ENCODE measurements around the gene EN1.

Gene EN1

DNA sequence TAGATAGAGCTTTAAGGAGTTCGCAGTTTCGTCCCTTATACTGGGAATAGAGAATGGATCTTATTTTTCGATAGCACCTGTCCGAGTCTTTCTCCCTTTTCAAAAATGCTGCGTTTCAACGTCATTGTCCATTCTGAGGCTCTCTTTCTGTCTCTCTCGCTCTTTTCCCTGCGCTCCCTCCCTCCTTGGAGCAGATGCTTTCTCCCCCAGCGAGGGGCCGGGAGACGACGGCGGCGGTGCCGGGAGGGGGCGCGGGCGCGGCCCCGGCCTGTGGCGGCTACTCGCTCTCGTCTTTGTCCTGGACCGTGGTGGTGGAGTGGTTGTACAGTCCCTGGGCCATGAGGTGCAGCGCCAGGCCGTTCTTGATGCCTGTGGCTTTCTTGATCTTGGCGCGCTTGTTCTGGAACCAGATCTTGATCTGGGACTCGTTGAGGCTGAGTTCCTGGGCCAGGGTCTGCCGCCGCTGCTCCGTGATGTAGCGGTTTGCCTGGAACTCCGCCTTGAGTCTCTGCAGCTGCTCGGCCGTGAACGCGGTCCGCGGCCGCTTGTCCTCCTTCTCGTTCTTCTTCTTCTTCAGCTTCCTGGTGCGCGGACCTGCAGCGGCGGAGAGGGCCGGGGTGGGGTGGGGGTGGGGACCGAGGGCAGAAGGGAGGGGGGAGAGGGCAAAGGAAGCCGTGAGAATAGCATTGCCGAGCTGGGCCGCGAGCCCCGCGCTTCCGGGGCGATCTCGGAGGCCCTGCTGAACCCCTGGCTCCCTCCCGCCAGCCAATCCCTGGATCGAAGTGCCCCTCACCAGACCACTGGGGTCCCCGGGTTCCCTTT is 4.6 kb downstream of the EN1 start:
- DNase-seq (ENCODE audit: low read depth): no peak

DNA sequence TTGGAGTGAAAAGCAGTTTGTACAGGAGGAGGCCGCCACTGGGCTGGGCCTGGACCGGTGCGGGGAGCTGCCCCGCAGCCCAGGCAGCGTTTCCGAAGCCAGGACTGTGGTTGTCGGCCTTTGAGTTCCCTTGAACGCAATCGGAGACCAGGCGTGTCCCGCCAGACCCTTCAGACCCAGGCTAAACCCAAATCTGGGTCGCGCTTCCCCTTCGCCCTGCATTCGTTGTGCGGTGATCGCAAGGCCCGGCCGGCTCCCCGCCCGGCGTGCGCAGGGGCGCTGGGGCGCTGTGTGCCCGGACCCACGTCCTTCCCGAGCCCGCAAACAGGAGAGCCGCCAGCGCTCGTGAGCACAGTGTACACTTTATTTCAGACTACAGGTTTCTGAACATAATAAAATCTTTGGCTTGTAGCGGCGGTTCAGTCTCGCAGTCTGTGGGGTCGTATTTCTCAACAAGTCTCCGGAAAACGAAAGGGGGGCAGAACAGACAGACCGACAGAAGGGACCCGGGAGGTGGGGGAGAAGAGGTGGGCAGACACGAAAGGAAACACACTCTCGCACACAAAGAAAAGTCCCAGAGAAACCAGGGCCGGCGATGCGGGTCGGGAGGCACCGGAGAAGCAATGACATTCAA is 5.5 kb downstream of the EN1 start:
- DNase-seq (ENCODE audit: low read depth): no peak

DNA sequence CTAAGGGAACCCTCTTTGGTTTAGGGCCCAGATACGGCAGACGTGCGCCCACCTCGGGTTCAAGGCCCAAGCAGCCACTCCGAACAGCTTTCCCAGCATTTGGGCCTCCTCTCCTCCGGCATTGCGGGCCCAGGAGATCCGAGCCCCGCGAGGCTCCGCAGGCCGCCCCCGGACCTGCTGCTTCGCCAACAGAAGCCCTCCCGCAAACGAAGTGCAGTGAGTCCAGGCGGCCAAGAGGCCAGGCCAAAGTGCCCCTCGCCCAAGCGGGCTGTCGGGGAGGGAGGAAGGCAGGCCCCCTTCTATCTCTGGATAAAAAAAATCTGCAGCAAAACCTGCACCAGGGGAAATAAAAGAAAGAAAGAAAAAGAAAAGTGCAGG is 6.0 kb downstream of the EN1 start:
- DNase-seq (ENCODE audit: low read depth): no peak

DNA sequence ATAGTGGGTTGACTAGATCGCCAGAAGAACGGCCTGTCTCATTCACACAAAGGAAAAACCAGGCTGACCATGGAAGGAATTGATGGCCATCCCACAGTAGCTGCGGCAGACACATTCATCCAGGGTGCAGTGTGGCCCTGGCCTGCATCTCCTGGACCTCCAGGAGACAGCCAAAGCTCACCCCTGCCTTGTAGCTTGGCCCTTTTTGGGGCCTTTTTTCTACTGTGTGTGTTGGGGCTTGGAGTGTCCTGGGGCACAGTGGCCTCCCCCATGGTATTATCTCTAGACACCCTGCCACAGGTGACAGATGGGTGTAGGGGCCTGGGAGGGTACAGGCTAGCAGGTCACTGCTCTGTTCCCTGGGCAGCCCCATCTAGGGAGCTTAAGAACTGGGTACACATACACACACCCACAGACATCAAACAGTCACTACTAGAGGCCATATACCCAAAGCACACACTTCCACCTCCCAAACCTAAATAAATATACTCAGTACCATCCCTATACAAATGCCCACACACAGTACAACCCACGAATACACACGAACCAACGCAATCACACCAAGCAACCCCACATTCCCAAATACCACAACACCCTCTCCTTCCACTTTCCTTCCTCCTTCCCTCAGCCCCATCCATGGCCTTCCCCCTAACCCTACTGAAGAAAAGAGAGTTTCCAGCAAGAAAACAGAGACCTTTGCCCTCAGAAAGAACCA is 8.6 kb downstream of the EN1 start:
- DNase-seq (ENCODE audit: low read depth): no peak

DNA sequence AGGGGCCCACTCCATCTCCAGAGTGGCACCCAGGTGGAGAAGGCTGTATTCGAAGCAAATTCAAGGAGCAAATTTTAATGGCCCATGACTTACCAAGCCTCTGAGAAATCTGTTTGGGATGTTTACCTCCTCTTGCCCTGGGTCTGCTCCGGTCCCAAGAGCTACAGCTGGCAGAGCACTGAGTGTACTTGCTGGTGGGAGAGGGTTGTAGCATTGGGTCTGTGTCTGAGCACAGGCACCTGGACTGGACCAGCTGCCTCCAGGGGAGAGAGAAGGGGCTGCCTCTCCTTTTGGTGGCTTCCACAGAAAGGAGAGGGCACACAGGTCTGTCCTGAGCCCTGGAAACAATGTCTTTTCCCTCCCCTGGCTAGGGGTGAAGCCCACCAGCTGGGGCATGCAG is 9.8 kb downstream of the EN1 start:
- DNase-seq (ENCODE audit: low read depth): no peak

DNA sequence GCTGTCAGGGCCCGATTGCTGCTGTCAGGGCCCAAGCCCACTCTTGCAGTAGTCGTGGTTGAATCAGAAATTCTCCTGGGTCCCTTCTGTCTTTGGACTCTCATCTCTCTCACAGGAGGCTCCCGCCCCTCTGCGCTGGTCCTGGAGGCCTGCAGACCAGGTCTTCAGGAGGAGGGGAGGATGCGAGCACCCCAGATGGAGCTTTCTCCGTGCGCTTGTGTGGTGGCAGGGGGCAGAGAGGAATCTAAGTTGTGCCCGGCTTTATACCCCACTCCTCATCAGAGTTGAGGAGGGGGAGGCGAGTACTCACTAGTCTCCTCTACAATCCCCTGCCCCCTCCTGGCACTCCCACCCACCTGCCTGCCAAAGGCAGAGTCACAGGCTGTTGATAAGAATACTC is 10.4 kb downstream of the EN1 start:
- no peak for DNase-seq (ENCODE audit: low read depth)

DNA sequence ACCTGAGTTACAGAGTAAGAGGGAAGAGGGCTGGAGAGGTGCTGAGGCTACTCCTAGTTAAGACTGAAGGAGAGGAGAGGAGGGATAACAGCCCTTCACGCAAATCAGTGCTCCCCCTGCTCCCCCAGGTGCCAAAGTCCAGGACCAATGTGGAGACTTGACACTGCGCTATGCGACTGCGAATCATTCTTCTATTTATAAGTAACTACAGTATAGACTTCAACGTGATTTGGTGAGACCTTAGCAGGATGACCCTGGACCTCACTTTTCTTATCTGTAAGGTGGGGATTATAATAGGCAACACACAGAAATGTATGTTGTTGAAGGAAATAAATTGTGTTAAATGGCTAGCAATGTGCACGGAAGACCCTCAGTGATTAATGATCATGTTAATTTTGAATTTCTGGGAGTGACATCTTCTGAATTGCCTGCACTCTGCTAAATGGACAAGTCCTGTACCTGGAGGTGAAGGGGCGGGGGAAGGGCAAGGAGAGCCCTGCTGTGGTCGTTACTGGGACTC is 11.0 kb downstream of the EN1 start:
- DNase-seq (ENCODE audit: low read depth): no peak

DNA sequence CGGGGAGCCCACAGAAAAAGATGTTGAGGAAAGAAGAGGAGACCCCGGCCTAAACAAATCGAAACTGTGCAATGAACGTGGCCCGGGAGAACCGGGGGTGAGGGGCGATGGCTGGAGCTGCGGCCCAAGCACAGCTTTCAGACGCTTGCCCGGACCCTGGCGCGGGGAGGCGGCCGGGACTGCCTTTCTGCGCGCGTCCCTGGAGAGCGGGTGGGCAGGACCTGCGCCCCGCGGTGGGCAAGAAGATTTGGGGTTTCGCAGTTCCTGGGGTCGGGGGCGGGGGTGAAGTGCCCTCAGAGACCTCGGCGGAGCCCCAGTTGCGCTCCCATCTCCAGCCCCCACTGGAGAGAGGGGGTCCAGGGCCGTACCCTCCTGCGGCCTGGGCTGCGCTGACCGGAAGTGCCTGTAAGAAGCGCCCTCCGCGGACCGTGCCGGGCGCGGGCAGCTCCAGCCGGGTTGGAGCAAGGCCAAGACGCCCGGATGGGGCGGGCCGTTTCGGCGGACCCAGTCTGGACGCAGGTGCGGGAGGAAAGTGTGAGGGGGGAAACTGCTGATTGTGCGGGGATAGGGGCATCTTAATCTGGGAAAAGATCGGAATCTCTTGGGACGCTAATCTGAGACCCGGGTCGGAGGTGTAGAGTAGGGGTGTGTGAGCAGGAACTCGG is 11.6 kb downstream of the EN1 start:
- DNase-seq (ENCODE audit: low read depth): no peak

DNA sequence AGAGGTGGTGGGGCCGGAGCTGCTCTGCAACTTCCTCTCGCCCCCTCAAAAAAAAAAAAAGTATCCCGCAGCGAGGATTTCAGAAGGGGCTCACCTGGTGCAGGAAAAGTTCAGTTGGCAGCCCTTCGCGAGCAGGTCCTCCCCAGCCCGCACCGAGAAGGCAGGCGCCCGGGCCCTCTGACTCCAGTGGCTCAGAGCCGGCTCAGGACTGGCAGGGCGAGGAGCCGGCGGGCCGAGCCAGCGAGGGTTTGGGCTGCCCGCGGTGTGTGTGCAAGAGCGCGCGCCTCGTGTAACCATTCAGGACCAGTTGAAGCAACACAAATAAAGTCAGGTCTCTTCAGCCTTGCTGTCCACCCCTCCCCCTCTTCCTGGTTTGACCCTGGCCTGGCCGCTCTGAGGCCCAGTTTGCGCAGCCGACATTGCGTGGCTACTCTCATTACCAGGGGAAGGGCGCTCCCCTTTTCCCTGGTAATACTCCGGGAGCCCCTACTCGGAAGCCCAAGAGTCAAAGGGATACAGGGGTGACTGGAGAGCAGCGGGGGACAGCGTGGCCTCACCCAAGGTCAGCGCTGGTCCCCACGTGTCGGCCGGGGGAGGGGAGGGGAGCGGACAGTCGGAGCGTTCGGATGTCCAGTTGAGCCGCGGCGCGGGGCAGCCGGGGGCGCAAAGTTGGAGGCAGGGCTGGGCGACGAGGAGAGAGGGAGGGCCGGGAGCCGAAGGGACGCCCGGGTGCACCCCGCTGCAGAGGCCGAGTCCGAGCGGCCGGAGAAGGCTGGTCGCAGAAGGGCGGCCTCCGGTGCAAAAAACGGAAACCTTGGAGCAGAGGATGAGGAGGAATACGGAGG is 12.3 kb downstream of the EN1 start:
- no peak for DNase-seq (ENCODE audit: low read depth)

DNA sequence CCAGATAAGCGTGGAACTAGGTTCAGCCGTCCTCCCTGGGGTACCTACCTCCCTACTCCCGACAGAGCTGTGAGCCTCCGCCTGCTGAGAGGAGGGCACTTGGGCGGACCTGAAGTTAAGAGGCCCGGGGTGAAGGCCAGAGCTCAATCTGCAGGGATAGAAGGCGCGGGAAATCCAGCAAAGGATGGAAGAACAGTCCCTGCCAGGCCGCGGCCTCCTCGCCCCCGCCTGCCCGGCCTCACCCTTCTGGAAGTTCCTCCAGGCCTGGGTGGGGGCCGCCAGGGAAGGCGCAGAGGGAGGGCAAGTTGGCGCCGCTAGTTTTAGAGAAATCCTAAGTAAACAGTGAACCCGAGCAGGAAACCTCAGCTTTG is 13.0 kb downstream of the EN1 start:
- DNase-seq (ENCODE audit: low read depth): no peak

DNA sequence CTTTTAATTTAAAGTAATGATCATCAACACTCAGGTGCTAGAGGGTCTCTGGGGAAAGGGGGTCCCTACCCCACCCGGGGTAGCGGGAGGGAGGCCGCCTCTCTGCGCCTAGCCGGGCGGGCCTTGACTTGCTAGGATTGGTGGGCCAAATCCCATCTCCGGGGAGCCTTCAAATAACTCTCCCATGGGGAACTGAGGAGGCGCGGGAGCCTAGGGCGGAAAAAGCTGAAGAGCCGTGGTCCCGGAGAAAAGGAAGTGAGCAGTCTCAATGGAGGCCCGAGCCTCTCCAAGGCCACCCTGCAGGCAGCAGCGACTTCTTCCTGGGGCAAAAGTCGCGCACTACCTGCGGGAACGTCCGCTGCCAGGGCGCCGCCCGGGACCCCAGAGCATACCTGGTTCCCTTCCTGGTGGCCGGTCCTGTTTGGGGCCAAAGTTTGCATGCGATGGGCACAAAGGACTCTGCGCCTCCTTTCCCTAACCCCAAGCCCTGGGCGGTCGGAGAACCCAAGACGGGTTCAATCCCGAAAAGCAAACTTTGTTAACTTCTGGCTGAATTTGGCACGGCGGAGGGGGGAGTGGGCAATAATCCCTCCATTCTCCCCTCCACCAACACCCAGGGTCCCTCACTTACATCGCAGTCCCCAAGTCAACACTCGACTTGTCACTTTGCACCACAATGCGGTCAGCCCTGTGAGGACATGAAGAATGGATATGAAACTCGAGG is 13.6 kb downstream of the EN1 start:
- no peak for DNase-seq (ENCODE audit: low read depth)

DNA sequence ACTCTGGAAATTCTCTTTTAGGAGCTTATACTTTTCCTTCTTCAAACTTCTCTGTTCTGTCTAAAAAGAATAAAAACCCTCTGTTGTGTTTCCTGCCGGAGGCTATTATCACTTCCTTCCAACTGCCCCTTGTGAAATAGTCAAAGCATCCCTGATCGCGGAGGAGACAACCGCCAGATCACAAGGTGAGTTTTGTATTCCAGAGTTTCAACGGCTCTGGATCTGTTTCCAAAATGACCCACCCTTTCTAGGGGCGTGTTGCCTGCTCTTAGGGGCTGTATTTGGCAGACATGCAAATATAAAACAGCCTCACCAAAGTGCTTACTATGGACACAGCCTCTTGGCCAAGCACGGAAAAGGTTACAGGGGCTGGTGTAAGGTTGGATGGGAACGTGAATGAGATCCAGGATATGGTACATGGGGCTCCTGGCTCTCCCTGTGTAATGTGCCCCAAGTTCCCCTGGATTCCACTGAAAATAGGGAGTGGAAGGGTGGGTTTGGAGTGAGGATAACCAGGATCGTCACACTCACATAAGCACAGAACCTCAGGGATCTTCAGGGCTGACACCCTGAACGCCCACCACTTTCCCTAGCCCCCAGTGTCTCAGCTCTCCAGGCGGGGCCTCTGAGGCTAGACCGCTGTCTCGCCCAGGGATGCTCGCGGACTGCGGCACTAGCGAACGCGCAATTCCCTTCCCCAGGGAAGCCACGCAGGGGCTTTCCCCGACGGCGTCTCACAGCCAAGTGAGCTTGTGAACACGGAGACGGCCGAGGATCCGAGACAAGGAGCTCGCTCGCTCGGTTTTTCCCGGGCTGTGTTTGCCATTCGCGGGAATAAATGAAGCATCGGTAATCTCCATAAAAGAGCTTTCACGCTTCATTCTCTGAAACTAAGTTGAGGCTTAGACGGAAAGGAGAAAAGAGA is 14.4 kb downstream of the EN1 start:
- no peak for DNase-seq (ENCODE audit: low read depth)

DNA sequence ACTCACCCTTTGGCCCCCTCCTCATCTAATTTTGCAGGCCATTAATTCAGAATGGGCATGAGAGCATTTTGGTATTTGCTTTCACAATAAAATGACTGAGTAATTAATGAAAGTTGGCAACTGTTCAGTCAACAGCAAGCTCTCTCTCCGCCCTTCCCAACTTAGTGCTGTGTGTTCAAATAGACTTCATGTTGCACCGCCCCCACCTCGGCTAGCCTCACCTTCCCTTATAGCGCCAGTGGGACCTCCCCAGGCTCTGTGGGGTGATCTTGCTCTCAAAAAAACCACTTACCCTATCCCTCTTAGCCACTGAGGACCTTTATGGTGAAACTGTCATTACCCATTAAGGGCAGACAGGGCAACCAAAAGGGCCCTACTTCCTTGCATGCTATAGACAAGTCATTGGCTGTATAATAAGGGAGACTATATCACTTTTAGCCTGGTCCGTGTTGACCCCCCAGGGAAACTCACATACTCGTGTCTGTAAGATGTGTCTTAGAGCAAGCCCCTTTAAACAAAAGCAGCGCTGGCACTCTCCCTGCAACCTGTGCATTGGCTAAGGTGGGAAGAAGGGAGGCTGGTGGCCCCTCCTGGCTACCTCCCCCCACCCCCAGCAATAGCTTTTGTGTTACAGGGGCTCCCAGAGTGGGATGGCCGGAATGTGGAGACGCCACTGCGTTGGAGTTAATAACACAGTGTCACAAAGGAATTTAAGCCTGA is 15.2 kb downstream of the EN1 start:
- DNase-seq (ENCODE audit: low read depth): no peak

DNA sequence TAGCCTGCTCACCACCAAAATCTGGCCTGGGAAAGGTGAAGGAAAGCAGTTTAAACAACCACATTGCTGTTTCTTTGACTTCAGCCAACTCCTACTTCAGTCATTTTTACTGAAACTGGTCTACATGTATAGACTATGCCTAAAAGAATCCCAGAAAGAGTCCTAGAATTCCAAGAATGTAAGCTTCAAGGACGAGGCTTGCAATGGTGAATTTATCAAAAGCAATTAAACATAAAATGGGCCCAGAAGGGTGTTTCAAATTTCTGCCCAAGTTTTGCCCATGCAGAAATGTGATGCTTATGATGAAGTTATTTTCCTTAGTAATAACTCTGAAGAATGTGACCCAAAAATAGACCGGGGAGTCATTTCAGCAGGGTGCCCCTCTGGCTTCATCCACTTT is 16.6 kb downstream of the EN1 start:
- DNase-seq (ENCODE audit: low read depth): no peak

DNA sequence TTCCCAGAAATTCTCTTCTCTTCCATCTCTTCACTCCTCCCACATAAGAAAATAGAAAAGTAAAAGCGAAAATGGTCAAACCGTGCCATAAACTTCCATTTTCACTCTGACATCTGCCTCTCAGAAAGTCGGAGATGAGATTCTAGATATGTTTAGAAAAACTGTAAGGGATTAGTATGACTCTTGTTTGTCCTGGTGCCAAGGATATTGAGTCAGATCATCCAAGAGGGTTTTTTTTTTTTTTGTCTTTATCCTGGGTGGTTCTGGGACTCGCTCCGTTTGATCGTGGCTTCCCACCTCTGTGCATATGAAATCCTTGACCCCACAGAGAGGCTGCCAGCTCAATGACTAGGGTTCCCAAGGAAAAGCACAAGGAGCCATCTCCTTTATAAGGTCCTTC is 17.3 kb downstream of the EN1 start:
- no peak for DNase-seq (ENCODE audit: low read depth)

DNA sequence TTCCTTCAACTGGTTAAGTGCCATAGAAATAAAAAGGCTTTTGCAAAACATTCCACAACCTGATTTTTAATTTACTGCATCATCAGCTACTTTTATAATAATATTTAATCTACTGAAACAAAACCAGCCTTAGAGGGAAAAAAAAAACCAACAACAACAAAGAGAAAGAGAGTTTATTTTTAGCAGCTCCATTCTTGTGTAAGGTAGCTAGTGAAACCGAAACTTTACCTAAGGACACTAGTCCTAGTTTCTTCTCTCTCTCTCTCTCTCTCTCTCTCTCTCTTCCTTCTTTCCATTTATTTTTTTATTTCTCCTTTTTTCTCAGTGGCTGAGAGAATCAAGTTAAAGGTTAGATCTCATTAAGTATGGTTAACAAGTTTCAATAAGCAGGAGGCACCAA is 21.4 kb downstream of the EN1 start:
- no peak for DNase-seq (ENCODE audit: low read depth)

DNA sequence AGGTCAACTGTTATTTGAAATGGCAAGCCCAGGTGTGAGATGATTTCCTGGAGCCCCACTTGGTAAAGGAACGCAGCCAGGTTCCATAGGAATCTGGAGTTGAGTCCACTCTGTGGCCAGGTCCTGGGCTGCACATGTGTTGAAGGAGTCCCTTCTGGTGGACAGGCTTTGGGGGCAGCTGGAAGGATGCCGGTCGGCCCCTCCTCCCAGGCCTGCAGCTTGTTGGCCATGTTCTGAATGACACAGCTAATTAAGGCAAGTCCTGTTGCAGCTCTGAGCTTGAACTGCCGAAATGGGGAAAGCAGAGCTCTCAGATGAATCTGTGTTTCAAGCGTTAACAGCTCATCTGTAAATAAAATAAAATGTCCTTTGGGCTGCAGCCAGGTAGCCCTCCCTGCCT is 23.8 kb downstream of the EN1 start:
- no peak for DNase-seq (ENCODE audit: low read depth)

DNA sequence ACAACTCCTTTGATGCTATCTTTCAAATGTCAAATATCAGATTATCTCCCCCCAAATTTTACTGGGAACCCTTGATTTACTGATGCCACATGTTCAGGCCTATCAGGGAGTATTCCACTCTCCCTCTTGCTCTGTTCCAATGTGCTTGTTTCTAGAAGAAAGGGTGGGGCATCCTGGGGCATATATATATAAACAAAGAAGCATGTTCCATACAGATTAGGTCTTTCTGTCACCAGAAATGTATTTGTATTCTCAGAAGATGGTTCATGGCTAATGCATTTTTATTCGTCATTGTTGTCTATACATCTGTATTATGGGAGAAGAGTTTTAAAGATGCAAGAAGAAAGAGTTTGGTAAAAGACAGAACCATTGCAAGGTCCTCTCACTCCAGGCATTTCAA is 24.9 kb downstream of the EN1 start:
- DNase-seq (ENCODE audit: low read depth): no peak

DNA sequence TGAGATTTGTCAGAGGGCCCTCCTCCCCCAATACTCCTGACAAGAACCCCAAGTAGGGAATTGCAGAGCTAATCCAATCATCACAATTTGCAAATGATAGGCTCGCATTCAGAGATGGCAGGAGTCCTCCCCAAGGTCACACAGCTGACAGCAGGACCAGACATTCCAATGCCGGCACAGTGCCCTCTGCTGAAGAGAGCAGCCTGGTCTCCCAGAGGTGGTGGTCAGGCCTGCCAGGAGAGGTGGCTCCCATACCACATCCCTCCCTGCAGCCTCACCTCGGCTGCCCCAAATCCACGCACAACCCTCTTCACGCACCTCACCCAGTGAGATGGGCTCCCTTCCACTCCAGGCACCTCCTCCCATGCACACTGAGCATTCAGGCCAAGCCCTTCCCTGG is 25.4 kb downstream of the EN1 start:
- DNase-seq (ENCODE audit: low read depth): no peak
